ENCODE measurements around the gene KRTAP4-1.

DNA sequence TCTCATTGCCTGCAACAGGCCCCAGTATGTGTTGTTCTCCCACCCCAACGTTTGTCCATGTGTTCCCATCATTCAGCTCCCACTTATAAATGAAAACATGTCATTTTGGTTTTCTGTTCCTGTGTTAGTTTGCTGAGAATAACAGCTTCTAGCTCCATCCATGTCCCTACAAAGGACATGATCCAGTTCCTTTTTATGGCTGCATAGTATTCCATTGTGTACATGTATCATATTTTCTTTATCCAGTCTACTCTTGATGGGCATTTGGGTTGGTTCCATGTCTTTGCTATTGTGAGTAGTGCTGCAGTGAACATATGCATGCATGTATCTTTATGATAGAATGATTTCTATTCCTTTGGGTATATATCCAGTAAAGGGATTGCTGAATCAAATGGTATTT is 31.0 kb upstream of the KRTAP4-1 start:
- TF ChIP-seq, protein P1, sequence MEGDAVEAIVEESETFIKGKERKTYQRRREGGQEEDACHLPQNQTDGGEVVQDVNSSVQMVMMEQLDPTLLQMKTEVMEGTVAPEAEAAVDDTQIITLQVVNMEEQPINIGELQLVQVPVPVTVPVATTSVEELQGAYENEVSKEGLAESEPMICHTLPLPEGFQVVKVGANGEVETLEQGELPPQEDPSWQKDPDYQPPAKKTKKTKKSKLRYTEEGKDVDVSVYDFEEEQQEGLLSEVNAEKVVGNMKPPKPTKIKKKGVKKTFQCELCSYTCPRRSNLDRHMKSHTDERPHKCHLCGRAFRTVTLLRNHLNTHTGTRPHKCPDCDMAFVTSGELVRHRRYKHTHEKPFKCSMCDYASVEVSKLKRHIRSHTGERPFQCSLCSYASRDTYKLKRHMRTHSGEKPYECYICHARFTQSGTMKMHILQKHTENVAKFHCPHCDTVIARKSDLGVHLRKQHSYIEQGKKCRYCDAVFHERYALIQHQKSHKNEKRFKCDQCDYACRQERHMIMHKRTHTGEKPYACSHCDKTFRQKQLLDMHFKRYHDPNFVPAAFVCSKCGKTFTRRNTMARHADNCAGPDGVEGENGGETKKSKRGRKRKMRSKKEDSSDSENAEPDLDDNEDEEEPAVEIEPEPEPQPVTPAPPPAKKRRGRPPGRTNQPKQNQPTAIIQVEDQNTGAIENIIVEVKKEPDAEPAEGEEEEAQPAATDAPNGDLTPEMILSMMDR (IDR thresholded peaks at IDR 0.05) = no peak
- TF ChIP-seq POLR2A (IDR thresholded peaks at IDR 0.05) = no peak
- no peak for TF ChIP-seq EP300 (IDR thresholded peaks at IDR 0.05)

All from gastroesophageal sphincter (tissue), 3 donors.